ENCODE measurements around the gene PPM1A.

The PPM1A gene

DNA sequence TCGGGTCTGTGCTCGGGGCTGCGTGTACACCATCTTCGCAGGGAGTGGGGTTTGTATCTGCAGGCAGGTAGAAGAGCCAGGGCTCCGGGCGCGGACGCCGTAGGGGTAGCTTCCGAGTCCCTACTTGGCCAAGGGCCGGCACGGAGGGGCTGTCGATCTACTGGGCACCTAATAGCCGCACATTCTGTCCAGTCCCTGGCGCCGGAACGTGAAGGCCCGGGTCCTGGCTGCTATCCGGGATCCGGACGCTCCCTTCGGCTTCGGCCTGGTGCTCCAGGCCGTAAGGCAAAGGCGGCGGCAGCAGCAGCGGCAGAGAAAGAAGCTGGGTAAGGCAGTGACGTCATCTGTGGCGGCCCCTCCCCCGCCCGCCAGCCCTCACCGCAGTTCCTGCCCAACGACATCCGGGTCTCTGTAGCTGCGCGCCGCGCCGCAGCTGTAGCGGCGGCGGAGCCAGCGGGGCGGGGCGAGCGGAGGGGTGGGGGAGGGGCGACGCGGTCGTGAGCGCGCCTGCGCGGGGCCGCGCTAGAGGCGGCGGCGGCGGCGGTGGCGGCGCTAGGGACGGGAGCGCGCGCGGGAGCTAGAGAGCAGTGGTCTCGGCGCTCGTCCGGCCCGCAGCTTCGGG, at the start of gene PPM1A:
PPM1A (plus strand) TSS at position 525 of the 622 bp plus-strand sequence. CDS start 33,483 bp downstream, outside the sequence.
- peak; percentile 70 to 91 for DNase-seq

DNA sequence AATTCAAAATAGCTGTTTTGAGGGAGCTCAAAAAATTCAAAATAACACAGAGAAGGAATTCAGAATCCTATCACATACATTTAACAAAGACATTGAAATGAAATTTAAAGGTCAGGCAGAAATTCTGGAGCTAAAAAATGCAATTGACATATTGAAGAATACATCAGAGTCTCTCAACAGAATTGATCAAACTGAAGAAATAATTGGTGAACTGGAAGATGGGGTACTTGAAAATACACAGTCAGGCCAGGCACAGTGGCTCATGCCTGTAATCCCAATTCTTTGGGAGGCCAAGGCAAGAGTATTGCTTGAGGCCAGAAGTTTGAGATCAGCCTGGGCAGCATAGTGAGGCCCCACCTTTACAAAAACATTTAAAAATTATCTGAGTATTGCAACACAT, 49.7 kb upstream of the PPM1A start:
- no peak for DNase-seq

DNA sequence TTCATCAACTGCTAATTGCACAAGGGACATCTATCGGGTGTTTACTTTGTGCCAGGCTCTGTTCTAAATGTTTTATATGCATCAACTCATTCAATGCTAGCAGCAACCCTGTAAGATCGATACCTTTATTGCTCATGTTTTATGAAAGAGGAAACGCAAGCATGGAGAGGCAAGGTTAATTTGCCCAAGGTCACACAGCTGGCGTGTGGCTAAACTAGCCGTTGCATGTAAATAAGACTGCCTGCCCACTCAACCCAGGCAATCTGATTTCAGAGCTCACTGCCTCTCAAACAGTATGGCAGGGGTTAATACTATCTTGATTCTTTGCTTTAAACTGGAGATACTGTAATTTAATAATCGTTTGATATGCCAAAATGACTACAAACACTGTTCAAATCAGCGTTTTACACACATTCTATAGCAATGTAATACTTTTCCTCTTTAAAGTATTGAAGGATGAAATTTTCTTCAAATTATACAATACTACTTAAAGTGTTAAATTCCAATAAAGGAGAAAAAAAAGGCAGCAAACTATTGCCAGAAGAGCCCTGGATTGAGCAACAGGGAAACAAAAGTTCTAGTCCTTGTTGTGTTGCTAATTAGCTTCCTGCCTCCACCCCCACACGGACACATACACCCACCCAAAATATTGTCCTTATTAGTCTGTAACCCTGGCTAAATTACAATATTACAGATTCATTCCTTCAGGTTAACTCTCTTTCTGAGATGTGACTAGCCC, 44.7 kb upstream of the PPM1A start:
- no peak for DNase-seq

DNA sequence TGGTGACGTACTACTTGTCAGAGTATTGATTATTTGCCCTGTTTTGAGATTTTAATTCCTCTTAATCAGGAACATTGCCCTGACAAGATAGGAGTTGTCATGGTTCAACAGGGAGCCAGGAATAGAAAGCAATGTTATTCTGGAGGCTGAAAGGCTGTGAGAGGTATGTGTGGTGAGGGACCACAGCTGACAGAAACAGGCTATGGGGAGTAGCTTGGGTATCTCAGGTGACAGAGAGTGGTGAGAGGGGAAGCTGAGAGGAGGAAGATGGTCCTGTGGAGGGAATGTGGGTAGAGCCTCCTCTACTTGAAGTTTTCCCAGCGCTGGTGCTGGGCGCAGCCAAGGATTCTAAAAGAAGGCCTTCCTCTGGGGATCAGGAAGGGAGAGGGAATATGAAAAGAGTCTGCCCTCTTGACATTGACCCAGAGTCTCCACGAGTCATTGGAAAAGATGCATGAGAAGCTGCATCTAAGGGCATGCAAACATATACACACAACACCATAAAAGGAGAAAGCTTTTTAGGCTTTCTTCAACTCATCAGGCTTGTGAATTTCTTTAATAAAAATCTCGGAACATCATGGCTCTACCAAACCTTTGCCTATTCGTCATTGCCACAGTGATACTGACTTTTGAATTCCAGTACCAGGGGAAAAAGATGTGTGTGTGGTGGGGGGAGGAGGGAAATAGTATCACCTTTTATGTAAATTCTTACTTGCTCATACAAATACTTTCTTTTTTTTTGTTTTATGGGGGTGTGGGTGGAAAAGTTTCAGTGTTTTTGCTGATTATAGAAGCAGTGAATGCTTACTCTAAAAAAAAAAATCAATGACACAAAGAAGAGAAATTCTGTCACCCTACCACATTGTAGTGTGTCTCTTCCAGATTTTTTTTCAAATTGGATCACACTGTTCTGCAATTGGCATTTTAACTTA, 43.9 kb upstream of the PPM1A start:
- no peak for DNase-seq

DNA sequence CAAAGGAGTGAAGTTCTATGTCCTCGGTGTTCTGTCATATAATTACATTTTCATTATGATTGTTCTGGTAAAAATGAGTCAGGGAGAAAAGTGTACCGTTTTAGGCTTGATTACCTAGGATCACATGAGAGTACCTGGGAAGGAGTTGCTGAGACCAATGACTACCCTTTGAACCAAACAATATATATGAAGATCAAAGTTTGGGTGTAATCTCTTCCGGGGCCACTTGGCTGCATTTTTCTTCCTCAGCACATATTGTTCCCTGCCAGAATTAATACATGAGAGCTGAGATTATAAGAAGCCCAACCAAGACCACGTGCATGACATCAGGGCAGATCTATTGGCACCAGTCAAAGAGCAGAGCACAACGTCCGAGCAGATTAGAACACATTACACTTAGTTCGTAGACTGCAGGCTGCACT, 42.8 kb upstream of the PPM1A start:
- no peak for DNase-seq

DNA sequence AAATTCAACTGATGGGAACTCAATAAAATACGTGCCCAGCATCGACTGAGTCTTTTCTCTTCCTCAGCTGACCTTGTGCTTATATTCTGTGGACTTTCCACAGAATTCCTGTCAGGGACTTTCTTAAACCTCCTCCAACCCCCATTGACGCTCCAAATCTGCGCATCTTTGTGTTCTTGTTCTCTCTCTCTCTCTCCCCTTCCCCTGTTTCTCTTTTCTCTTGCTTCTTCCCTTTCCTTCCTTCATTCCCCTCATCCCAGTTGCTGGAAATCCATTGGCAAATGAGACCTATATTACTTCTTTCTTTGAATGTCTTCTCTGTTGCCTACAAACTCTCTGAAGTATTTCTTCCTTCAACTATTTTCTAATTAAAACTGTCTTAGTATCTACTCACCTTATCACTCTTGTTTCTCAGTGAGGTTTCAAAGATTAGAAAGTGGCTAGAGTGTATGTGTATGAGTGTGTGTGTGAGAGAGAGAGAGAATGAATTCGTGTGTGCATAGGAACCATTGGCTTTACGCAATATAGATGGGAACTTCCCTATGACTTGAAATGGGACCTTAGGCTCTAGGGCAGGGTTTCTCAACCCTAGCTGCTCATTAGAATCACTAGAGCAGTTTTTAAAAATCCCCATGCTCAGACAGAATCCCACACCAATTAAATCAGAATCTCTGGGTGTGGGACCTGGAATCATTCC, 42.0 kb upstream of the PPM1A start:
- DNase-seq, result no peak

DNA sequence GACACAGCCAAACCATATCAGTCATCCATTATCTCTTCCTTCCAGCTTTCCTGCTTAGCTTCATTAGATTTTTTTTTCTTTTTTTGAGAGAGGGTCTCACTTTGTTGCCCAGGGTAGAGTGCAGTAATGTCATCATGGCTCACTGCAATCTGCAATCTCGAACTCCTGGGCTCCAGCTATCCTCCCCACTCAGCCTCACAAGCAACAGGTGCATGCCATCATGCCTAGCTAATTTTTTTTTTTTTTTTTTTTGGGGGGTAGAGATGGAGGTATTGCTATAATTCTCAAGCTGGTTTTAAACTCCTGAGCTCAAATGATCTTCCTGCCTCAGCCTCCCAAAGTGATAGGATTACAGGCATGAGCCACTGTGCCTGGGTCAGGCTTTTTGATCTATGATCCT, 38.3 kb upstream of the PPM1A start:
- no peak for DNase-seq

DNA sequence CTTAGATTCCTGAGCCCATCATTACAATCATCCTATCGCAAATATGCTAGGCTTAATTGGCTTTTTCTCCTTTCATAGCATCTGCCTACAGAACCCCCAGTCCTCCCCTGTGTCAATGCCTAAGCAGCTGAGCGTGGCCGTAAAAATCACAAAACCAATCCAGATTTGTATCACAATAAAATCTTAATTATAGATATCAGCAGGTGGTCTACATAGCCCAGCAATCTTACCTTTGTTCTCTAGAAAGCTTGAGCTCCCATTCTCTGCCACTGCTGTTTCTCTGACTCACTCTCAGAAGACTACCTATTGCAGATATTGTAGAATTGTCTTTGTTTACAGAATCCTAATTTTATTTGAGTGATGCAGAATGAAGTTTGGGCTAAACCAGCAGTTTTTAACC, 37.9 kb upstream of the PPM1A start:
- no peak for DNase-seq

DNA sequence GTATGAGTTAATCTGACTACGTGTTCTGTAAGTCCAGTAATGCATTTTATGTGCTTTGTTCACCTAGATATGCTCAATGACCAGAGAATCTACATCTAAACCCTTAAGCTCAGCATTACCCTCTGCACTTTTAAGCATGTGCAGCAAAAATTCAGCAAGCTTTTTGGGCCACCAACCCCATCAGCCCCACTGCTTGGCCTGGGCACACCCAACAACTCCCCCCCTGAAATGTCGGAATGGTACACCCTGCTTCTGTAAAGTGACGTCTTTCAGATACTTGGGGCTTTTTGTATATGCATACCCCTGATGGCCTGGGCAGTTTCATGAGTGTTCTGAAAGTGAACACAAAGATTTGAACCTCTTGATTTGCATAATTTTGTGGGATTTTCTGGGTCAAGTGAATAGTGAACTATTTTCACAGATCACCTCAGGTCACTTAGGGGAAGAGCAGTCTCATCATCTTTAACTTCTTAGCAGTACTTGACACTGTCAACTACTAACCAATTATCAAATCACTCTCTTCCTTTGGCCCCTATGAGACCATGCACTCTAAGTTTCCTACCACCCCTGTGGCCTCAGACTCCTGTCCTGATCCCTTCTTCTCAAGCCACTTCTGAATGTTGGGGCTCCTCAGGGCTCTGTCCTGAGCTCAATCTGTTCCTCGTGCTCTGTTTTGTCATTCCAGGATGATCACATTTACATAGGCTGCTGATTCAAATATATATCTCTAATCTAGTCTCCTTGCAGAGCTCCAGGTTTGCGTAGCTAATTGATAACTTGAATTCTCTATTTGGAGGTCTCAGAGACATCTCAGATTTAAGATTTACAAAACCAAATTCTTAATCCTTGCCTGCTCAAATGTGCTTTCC, 36.3 kb upstream of the PPM1A start:
- DNase-seq, result no peak

DNA sequence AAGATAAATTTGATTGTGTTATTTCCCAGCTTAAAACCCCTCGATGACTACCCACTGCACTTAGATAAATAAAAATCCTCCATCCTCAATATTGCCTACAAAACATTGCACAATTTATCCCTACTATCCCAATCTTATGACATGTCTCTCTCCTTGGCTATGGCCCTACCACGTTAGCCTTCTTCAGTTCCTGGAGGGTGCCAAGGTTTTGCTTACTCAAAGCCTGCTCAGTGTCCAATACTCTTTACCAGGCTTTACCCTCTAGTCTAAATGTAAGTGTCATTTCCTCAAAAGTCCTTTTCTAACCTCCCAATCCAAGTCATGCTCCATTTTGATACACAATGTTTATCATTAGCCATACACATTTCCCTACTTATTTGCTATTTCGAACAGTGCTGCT, 35.0 kb upstream of the PPM1A start:
- DNase-seq, result no peak

DNA sequence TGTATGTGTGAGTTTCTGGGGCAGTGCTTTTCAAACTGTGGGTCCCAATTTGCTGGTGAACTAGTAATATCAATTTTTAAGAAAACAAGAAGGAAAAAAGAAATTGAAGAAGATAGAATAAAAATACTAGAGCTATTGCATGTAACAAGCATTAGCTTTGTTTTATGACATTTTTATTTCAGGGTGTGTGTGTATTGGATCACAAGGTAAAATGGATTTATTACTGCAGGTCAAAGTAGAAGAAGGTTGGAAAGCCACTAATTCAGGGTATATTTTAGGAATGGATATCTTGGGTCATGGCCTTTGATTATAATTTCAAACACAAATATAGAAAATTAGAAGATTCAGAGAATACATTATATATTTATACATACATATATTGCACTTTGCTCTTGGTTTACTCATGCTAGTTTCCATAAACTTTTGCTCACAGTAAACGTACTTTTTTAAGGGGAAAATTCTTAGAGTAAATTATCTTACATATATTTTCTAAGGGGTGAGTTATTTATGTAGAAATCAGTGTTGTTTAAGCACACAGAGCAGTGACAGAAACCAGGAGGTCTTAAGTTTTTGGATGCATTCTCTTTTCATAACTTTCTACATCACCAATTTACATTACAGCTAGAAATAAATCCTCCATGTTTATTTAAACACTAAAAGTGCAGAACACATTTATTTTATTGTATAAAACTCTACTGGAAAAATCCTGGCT, 34.5 kb upstream of the PPM1A start:
- DNase-seq, result no peak

DNA sequence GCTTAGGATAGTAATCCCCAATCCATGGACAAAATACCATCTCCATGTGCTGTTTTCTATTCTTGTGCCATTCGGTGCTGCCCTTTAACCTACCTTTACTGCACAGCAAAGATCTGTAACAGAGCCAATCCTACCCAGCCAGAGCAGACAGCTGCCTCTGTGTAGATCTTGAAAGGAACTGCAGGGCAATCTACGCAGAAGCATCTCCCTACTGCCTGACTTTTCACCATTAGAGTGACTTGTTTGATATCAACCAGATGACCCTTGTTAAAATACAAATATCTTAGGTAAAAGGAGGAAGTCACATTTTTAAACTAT, 33.9 kb upstream of the PPM1A start:
- no peak for DNase-seq

DNA sequence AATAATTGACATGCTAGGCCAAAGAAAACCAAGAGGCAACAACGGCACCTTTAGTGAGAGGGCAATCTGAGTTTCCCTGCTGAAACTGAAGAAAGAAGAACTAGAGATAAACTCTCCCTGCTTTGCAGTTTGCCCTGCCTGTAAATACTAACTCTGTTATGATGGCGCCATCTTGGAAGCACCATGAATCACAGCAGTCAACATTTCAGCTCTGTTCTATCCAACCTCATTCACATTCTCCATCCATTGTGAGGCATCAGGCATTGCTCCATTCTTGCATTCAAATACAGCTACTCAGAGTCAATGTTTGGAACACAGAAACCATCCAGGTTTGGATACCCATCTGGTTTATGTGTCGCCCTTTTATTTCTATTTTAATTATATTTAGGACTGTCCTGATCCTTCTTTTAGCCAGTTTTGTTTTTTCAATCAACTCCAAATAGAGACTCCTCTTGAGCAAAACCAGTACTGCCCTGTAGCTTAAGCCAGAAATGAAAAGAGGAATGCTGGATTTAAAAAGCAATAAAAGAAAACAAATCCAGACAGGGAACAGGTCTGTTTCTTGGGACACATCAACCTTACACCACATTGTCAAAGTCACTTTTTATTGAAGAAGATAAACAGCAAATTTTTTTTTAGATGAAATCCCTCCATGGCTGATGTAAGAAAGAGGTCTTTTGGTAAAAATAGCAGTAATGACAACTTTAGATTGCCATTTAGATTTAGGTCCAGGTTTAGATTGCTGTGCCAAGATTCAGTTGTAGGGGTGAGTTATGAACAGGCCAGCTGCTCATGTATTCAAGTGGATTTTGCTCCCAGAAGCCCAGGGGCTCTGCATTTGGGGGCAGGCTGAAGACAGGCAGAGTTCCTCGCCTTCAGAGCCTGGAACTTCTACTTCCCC, 33.3 kb upstream of the PPM1A start:
- no peak for DNase-seq

DNA sequence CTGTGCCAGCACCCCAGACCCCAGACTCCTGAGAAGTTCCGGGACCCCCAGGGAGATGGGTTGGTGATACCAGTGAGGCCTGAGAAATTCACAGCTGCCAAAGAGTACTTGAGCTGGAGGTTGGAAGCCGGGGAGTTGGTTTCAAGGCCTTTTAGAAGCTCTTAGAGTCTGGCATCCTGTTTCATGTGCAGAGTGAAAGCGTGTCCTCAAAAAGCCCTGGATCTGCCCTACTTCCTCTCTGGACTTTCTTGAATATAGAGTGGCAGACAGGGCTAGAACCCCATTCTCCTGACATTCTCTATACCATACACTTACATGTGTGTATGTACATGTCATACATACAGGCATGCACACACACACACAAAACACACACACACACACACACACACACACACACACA, 31.3 kb upstream of the PPM1A start:
- no peak for DNase-seq

DNA sequence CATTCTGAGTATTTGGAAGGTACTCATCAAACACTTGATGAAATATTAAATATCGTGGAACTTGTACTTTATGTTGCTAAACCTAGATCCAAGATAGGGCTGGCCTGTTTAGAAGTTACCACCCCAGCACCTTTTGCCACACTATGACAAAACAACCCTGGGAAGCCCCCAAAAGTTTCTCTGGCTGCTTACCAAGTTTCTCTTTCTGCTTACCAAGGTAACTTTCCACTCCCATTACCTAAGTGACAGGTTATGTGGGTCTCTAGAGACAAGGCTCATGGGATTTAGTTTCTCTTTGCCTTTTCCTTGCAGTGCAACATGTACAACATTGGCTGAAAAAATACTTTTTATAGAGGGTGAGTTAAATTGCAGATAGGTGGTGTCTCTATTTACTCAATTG, 28.9 kb upstream of the PPM1A start:
- DNase-seq, result no peak

DNA sequence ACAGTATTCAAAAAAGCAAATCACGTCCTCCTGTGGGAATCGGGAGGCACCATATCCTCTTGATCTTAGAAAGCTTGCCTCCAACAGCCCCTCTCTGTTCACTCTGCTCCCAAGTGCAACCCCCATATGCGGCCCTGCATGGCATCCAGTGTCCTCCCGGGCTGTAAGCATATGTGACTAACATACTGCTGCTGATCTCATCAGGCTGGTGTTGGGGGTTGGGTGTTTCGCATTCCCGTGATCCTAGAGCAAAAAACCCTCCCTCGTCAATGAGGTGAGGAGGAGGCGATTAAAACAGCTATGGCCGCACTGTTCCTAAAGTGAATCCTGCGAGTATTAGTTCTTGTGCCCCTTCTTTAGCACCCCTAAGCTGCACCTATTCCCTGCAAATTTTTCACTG, 28.1 kb upstream of the PPM1A start:
- DNase-seq, result no peak

DNA sequence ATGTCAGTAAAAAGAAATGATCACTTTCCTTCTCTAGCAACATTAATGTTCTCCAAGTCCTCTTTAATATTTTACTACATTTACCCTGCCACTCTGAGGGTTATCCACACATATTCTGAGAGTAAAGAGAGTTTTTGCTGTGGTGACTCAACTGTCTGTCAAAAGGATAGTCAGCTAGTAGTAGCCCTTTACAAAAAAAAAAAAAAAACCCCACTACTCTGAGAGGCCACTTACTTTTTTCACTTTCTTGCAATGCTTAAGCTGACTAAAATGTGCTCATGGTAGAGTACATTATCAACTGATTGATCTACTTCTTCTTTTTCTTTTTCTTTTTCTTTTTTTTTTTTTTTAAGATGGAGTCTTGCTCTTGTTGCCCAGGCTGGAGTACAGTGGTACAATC, 27.6 kb upstream of the PPM1A start:
- no peak for DNase-seq

DNA sequence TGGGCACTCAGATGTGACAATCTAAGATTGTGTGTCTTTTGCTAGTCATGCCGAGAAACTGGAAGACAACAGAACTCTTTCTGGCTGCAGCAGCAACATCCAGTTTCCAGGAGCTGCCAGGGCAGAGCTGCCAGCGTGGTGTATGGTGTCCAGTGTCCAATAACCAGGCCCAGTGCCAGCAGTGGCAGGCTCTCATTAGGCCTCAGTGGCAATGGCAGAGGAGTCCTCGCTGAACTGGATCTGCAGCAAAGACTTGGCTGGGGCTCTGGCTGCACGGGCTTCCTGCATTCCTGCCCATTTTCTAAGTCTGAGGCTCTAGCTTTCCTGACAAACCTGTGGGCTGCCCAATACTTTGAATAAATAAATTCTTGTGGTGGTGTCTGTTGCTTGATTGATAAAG, 26.2 kb upstream of the PPM1A start:
- no peak for DNase-seq

DNA sequence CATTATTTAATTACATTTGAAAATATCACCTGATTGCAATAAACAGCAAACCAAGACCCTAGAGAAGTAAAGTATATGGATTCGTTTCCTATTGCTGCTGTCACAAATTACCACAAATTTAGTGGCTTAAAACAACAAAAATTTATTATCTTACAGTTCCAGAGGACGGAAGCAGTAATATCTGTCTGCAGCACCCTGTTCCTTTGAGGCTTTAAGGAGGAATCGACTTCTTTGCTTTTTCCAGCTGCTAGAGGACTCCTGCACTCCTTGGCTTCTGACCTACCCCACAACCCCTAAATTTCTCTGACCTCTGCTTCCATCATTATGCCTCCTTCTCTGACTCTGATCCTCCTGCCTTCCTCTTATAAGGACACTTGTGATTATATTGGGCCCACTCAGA, 23.8 kb upstream of the PPM1A start:
- no peak for DNase-seq

DNA sequence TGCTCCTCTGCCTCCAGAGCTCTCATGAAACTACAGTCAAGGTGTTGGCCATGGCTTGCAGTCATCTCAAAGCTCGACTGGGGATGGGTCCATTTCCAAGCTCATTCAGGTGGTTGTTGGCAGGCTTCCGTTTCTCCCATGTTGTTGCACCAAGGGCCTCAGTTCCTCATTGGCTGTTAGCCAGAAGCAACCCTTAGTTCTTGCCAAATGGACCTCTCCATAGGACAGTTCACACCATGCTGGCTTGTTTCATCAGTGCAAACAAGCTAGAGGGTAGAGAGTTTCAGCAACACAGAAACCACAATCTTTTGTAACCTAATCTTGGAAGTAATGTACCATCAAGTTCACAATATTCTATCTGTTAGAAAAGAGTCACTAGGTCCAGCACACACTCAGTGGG, 22.7 kb upstream of the PPM1A start:
- no peak for DNase-seq

DNA sequence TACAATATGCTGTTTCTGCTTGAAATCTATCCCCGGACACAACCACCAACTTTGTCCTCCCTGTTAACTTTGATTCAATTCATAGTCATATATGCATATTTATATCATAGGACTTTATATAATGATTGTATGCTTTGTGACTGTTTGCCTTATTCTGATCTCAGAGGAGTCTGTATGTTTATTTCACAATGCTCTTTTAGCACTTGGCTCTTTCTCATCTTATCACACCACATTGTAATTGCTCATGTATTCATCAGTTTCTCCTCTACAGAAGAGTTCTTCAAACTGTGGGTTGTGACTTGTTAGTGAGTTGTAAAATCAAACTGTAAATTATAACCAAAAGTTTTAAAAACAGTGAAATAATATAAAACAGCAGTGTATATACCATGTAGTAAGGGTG, 21.7 kb upstream of the PPM1A start:
- no peak for DNase-seq

Data from SW 1271 (cell line).